Mononuclear cell (primary cell): ENCODE data around the gene P2RX6. TPM values are rescaled to one million over a fixed set of nuclear protein-coding genes. Genes with fewer than 3 reads are reported as not detected.

Source experiments
- H3K27me3 ChIP-seq: 2 replicates; pipeline ENCODE4 v1.6.0; 2011; ENCODE audit warnings: low read length, control low read depth; ENCODE audit not compliant: insufficient read depth
- H3K4me1 ChIP-seq: 2 replicates; pipeline ENCODE4 v1.5.1; 2011; ENCODE audit warnings: mild to moderate bottlenecking, low read length, control low read depth; ENCODE audit not compliant: insufficient read depth
- H3K4me3 ChIP-seq: 2 replicates; pipeline ENCODE4 v1.5.1; 2011; ENCODE audit warnings: mild to moderate bottlenecking, low read length, moderate library complexity
- H3K9me3 ChIP-seq: 2 replicates; pipeline ENCODE4 v1.5.1; 2011; ENCODE audit warnings: low read depth, mild to moderate bottlenecking, control low read depth, low read length
- total RNA-seq: library from RNA; depleted of rRNA; stranded (reverse); fragments of >200 nt; gene quantifications from one replicate; pipeline ENCODE4 v1.2.3, GENCODE V29; 2012

The P2RX6 gene
- total RNA-seq, 1 donor, result 0.21 TPM

DNA sequence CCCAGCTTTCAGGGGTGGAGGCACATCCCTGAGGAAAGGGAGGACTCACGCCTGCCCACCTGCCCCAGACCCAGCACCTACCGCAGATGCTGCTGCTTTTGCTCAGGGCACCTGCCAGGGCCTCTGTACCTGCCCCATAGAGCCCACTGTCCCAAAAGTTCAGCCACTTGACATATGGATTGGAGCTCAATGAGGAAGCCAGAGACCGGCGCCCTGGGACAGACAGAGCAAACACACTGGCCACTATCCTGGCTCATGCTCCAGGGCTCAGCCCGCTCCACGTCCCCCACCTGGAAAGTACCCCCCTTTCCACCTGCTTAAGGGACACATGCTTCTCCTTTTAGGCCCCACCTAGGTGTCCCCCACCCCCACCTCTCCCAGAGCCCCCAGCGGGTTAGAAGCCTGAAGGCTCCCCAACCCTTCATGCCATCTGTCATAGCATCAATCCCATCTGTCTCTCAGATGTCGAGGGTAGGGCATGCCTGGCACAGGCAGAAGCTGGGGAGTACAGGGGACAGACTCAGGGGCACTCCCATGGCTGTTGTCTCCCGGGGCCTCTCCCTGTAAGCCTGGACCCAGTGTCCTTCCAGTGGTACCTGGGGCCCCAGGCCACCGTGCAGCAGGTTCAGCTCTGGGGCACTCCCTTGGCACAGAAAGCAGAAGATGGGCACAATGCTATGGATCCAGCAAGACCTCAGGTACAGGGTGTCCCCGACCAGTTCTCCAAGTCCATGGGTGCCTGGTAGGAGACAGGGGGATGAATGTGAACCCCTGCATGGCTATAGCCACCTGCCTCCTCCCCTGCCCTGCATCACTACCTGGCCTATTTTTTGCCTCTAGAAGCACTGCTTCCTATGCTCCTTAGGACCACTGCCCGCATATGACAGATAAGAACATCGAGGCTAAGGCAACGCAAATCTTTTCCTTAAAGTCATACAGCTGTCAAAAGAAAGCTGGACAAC lies 2.2 kb upstream of the P2RX6 start:
- H3K27me3 ChIP-seq, result no peaks in the 10 kb centered on the region
- H3K9me3 ChIP-seq, result no peaks in the 10 kb centered on the region
- peaks cover 24% of the 10 kb centered on the region for H3K4me1 ChIP-seq
- H3K4me3 ChIP-seq, result no peak overlapping the region

DNA sequence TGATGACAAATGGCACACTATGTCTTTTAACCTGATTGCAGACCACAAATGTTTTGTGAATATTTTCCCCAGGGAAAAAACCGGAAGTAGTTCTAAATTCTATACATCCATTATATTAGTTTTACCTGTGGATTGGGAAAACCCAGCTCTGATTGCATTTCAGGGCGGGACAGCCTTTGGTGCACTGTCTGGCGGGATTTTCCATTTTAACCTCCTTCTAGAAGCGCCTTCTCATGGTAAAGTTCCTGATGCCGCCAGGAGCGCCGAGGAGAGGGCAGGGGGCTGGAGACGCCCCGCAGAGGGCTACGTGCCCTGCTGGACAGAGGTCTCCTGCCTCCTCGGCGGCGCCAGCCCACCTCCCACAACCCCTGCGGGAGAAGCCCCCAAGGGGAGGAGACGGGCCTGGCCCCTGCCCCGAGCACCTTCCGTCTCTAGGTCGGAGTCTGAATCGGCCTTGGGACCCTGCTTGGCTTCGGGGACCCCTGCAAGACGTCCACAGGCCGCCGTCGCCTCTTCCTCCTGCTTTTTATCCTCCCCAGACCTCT lies 1.2 kb upstream of the P2RX6 start:
- Histone ChIP-seq H3K4me1 (peaks cover 24% of the 10 kb centered on the region), H3K4me3 (peak overlapping the region; percentile 24), H3K27me3 (no peaks in the 10 kb centered on the region)

DNA sequence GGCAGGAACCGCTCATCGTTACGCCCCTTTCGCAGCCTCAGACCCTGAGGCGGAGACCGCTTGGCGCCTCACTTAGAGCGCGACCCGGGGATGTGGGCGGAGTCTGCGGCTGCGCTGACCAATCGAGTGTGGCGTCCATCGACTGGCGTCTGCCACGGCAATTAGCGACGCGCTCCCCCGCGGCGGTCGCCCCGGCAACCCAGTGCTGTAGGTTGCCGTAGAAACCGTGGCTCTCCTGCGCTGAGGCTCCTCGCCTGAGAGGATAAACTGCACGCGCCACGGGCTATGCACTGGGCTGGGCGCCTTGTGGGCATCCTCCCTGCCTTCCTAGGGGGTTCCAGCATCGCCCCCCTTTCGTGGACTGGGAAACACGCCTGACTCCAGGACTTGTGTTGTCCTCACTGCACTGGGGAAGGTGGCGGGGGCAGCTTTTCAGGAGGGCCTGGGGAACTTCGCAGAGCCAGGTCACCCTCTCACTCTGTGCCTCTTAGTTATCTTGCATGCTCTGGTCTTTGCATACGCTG lies 701 bp upstream of the P2RX6 start:
- H3K4me1 ChIP-seq, result peaks cover 24% of the 10 kb centered on the region
- H3K9me3 ChIP-seq, result no peaks in the 10 kb centered on the region
- H3K4me3 ChIP-seq, result peak overlapping the region; percentile 24
- H3K27me3 ChIP-seq, result no peaks in the 10 kb centered on the region

More for the DNA sequence above, 1.2 kb upstream of the P2RX6 start:
- no peaks in the 10 kb centered on the region for H3K9me3 ChIP-seq

DNA sequence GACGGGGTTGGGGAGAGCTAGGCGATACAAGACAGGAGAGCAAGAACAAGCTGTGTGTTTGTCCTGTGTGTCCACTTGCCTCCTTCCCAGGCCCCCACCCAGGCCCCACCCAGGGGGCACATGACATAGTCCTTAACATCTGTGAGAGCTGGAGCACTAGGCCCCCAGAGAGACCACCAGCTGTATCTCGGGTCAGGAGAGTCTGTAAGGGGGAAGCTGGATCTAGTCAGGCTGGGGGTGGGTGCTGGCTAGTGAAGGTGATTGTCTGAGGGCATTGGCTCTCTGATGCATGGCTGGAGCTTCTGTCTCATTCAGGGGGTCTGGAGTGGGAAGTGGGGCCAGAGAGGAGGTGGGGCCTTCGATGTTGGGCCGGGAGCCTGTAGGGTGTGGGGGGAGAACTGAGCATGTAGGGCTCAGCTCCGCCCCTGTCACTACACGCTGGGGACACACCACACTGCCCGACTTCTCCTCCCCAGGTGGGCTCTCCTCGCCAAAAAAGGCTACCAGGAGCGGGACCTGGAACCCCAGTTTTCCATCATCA lies 571 bp downstream of the P2RX6 start:
- Histone ChIP-seq H3K4me3 (no peak overlapping the region), H3K4me1 (peaks cover 24% of the 10 kb centered on the region), H3K9me3 (no peaks in the 10 kb centered on the region), H3K27me3 (no peaks in the 10 kb centered on the region)

DNA sequence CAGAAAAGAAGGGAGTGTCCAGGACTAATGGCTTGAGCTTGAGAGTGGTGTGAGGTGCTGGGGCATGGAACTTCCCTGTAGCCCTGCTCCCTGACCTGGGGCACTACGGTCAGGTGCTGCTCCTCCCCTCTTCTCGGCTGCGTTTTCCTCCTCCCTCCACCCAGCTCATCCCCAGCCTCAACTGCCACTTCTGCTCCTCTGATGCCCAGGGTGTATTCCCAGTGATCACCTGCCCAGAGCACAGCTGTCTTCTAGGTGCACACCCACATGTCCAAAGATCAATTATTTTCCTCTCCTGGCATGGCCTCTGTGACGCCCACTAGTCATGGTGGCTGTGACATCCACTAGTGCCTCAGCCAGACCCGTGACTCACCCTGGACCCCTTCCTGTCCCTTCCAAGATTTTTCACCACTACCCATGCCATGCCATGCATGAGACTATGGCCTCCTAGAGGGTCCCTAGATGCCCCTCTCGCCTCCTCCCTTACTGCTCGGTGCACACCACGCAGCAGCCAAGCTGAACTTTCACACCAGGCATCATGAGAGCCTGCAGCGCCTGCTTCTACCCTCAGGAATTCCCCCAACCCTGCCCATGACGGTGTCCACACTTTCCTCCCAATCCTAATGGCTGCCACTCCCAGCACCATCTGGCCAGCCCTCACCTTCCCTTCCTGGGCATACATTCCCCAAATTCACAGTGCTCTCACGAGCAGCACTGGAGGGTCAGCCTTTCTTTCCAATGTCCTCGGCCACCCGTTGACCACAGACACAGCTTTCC lies 1.9 kb downstream of the P2RX6 start:
- H3K4me3 ChIP-seq, result no peak overlapping the region
- H3K27me3 ChIP-seq, result no peaks in the 10 kb centered on the region
- H3K9me3 ChIP-seq, result no peaks in the 10 kb centered on the region
- H3K4me1 ChIP-seq, result peaks cover 24% of the 10 kb centered on the region

DNA sequence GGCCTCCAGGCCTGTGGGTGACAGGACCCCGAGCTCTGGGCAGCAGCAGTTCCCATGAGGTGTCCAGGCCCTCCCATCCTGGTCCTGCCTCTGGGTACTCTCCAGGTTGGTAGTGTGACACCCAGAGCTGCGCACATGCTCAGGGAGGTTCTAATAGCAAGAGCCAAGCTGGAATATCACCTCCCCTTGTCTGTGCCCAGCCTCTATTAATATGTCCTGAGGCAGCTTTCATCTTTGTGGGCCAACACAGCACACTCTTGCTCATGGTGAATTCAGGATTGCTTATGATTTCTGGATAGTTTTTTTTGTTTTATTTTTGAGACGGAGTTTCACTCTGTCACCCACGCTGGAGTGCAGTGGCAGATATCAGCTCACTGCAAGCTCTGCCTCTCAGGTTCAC lies 3.3 kb downstream of the P2RX6 start:
- Histone ChIP-seq H3K4me3 (no peak overlapping the region), H3K27me3 (no peaks in the 10 kb centered on the region), H3K4me1 (peaks cover 24% of the 10 kb centered on the region), H3K9me3 (no peaks in the 10 kb centered on the region)

DNA sequence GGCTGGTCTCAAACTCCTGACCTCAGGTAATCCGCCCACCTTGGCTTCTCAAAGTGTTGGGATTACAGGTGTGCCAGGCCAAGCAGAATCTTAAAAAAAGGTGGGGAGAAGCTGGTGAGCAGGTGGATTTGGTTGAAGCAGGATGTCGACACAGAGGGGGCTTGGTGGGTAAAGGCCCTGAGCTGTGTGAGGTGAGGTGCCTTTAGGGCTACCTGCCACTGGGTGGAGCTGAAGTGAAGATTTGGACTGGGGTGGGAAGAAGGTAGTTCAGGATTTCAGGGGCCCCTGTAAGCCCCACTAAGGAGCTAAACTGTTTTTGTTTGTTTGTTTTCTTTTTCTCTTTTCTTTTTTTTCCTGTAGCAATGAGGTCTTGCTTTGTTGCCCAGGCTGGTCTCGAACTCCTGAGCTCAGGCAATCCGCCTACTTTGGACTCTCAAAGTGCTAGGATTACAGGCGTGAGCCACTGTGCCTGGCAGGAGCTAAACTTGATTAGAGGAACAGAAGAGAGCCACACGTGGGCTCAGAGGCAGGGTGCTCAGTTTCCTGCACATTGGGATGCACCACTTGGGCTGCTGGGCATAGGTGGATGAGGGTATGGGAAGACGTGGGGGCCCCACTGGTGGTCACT lies 6.0 kb downstream of the P2RX6 start:
- H3K4me1 ChIP-seq, result peaks cover 10% of the 10 kb centered on the region
- no peak overlapping the region for H3K4me3 ChIP-seq
- no peaks in the 10 kb centered on the region for H3K9me3 ChIP-seq
- no peaks in the 10 kb centered on the region for H3K27me3 ChIP-seq

DNA sequence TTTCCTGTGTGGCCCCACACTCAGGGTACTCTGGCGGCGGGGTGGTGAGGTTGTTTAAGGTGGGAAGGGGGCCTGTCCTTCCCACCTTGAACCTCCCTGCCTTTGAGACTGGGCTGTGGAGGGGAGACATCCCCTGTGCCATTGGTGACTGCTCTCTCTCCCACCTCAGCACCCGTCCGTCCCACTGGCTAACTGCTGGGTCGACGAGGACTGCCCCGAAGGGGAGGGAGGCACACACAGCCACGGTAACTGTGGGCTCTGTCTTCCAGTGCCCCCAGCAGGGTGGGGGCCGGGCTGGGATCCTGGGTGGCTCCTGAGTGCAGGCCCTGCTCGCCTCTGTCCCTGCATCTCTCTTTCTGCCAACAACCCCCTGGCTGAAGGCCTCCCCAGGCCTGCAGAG lies 7.5 kb downstream of the P2RX6 start:
- Histone ChIP-seq H3K27me3 (no peaks in the 10 kb centered on the region), H3K4me3 (no peak overlapping the region), H3K4me1 (peaks cover 10% of the 10 kb centered on the region)

DNA sequence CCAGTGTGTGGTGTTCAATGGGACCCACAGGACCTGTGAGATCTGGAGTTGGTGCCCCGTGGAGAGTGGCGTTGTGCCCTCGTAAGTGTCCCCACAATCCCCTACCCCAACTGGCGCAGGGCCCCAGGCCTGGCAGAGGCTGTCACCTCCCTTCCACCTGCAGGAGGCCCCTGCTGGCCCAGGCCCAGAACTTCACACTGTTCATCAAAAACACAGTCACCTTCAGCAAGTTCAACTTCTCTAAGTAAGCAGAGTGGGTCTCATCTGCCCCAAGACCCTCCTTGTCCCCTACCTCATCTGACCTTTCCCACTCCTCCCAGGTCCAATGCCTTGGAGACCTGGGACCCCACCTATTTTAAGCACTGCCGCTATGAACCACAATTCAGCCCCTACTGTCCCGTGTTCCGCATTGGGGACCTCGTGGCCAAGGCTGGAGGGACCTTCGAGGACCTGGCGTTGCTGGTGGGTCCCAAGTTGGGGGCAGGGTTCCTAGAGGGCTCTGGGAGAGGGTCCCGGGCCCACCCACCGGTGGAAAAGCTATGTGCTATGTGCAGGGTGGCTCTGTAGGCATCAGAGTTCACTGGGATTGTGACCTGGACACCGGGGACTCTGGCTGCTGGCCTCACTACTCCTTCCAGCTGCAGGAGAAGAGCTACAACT lies 8.1 kb downstream of the P2RX6 start:
- H3K4me1 ChIP-seq, result peaks cover 10% of the 10 kb centered on the region
- no peaks in the 10 kb centered on the region for H3K9me3 ChIP-seq
- H3K27me3 ChIP-seq, result no peaks in the 10 kb centered on the region
- no peak overlapping the region for H3K4me3 ChIP-seq

More for the DNA sequence above, 7.5 kb downstream of the P2RX6 start:
- H3K9me3 ChIP-seq, result no peaks in the 10 kb centered on the region

DNA sequence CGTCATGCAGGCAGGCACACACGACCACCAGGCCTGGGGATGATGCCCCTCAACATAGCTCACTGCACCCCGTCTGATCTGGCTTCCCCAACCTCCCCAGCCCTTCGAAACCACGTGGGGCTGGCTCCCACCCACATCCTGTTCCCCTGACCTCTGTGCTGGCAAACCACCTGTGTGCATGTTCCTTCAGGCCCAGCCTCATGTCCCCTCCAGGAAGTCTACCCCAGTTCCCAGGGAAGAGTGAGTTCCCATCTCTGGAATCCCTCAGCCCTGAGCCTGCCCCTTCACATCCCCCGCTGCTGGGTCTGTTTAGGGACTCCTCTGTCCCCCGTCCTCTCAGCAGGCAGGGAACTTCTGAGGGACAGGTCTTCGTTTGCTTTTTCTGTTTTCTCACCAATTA lies 10.3 kb downstream of the P2RX6 start:
- Histone ChIP-seq H3K27me3 (no peaks in the 10 kb centered on the region), H3K4me1 (peaks cover 10% of the 10 kb centered on the region), H3K4me3 (no peak overlapping the region), H3K9me3 (no peaks in the 10 kb centered on the region)

DNA sequence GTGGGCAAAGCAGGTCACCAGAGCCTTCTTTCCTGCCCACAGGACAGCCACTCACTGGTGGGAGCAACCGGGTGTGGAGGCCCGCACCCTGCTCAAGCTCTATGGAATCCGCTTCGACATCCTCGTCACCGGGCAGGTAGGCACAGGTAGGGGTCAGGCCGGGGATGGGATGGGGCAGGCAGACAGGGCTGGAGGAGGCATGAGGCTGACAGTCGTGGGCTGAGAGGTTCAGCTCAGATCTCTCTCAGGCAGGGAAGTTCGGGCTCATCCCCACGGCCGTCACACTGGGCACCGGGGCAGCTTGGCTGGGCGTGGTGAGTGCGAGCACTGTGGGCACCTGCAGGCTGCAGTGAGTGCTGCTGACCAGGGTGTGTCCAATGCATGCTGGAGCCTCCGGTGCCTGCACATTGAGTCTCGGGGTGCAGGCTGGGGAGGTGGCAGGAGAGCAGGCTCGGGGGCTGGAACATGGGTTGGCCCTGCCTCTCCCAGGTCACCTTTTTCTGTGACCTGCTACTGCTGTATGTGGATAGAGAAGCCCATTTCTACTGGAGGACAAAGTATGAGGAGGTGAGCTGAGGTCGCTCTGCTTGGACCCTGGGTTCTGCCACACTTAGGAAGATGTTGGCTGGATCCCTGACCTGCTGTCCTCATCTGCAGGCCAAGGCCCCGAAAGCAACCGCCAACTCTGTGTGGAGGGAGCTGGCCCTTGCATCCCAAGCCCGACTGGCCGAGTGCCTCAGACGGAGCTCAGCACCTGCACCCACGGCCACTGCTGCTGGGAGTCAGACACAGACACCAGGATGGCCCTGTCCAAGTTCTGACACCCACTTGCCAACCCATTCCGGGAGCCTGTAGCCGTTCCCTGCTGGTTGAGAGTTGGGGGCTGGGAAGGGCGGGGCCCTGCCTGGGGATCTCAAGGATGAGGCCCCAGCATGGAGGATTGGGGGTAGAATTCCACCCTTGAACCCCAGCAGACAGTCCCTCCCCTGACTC lies 11.1 kb downstream of the P2RX6 start:
- no peak overlapping the region for H3K4me3 ChIP-seq
- no peaks in the 10 kb centered on the region for H3K27me3 ChIP-seq
- H3K9me3 ChIP-seq, result no peaks in the 10 kb centered on the region
- peaks cover 10% of the 10 kb centered on the region for H3K4me1 ChIP-seq

DNA sequence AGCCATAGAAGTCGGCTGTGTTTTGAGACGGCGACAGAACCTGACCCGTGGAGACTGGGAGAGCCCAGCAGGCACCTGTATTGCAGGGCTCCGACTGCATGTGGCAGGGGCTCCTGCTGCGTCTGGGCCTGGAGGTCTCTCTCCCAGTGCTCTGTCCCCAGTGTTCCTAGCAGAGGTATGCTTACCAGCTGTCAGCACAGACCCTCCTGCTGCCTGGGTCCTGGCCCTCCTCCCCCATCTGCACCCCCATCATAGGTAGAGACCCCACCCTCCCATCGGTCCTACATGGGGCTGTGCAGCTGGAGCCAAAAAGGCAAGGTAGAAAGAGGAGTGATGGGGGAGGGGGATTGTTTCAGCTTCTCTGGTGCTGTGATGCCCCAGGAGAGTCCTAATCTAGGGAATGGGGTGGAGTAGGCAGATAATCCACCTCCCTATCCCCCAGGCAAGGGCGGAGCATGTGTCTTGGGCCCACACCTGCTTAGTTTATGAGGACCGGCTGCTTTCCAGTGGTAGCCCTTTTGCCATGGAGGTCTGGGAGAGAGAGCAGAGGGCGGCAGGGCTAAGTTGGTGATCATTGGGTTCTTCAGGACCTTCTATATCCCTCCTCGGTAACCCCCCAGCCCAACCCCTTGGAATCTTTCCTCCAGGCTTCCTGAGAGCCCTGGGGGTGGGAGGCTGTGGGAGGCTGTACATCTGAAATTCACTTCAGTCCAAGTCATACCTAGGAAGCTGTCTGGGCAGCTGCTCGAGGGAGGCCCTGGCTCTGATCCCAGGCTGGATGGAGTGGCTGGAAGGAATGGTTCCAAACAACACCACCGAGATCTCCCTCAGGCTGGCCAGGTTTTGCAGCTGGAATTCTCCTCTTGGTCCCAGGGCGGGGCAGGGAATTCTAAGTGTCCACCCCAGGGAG lies 12.1 kb downstream of the P2RX6 start:
- Histone ChIP-seq H3K4me3 (no peak overlapping the region), H3K27me3 (no peaks in the 10 kb centered on the region), H3K9me3 (no peaks in the 10 kb centered on the region), H3K4me1 (peaks cover 10% of the 10 kb centered on the region)
